ENCODE data around the gene INAFM1. TPM values are rescaled to one million over a fixed set of nuclear protein-coding genes. Genes with fewer than 3 reads are reported as not detected.

INAFM1 gene
- total and polyA plus RNA-seq, 9 of the 15 experiments (the other 6 are each of a cell fraction or from before 2014, with no cell fraction given): 0.71 to 30.9 (median 3.1) TPM

DNA sequence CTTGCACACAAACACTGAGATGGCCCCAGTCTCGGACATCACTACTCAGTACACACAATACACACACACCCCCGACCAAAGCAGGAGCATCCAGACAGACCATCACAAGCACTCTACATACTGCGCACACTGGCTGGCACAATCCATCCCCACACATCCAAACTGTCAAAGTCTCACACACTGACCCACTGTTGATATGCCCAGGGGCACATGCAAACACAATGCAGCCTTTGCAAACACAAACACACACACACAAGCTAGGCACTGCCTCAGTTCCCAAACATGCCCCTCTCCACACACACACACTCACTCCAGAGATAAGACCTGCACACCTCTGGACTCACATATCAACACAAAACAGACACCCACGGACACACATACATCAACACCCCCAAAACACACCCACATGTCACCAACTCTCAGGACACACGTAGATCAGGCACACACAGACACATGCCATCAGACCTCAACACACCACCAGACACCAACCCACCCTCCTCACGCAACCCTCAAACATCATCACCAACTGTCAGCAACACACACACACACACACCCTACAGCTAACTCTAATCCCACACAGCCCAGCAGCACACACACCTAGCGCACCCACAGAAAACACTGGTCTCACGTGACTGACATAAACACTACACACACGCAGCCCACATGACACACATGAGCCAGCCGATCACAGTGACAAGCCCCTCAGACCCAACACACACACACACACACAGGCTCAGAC, 45.6 kb upstream of the INAFM1 start (continued):
- TF ChIP-seq, protein P1, sequence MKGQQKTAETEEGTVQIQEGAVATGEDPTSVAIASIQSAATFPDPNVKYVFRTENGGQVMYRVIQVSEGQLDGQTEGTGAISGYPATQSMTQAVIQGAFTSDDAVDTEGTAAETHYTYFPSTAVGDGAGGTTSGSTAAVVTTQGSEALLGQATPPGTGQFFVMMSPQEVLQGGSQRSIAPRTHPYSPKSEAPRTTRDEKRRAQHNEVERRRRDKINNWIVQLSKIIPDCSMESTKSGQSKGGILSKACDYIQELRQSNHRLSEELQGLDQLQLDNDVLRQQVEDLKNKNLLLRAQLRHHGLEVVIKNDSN (CRISPR knock-in tag; IDR thresholded peaks at IDR 0.05): peak; percentile 82
- no peak for TF ChIP-seq ZNF174 (CRISPR knock-in tag; IDR thresholded peaks at IDR 0.05)
- peak; percentile 63 for TF ChIP-seq SAP30 (IDR thresholded peaks at IDR 0.05; ENCODE audit: borderline replicate concordance, insufficient read depth, low read depth, low read length, poor library complexity, severe bottlenecking)
- TF ChIP-seq SUPT5H (IDR thresholded peaks at IDR 0.05): peak; percentile 46; the same call in 1 of the 2 replicates
- TF ChIP-seq, protein P2, sequence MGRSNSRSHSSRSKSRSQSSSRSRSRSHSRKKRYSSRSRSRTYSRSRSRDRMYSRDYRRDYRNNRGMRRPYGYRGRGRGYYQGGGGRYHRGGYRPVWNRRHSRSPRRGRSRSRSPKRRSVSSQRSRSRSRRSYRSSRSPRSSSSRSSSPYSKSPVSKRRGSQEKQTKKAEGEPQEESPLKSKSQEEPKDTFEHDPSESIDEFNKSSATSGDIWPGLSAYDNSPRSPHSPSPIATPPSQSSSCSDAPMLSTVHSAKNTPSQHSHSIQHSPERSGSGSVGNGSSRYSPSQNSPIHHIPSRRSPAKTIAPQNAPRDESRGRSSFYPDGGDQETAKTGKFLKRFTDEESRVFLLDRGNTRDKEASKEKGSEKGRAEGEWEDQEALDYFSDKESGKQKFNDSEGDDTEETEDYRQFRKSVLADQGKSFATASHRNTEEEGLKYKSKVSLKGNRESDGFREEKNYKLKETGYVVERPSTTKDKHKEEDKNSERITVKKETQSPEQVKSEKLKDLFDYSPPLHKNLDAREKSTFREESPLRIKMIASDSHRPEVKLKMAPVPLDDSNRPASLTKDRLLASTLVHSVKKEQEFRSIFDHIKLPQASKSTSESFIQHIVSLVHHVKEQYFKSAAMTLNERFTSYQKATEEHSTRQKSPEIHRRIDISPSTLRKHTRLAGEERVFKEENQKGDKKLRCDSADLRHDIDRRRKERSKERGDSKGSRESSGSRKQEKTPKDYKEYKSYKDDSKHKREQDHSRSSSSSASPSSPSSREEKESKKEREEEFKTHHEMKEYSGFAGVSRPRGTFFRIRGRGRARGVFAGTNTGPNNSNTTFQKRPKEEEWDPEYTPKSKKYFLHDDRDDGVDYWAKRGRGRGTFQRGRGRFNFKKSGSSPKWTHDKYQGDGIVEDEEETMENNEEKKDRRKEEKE (IDR thresholded peaks at IDR 0.05; ENCODE audit: borderline replicate concordance in 1 of 2, control insufficient read depth in 1 of 2, low read depth in 2 of 2, low read length in 1 of 2): peak in 1 of 2 experiments; percentile 54; a peak in 1 of 4 replicates
- peak; percentile 28; the same call in 1 of the 2 replicates for TF ChIP-seq MYNN (IDR thresholded peaks at IDR 0.05)
- no peak for TF ChIP-seq MYNN (CRISPR knock-in tag; IDR thresholded peaks at IDR 0.05)
- TF ChIP-seq CEBPB (tag; IDR thresholded peaks at IDR 0.05): no peak
- no peak for TF ChIP-seq TAF15 (IDR thresholded peaks at IDR 0.05; ENCODE audit: low read depth, low read length)
- TF ChIP-seq LARP7 (IDR thresholded peaks at IDR 0.05): peak; percentile 84; the same call in 1 of the 2 replicates
- TF ChIP-seq, protein P3, sequence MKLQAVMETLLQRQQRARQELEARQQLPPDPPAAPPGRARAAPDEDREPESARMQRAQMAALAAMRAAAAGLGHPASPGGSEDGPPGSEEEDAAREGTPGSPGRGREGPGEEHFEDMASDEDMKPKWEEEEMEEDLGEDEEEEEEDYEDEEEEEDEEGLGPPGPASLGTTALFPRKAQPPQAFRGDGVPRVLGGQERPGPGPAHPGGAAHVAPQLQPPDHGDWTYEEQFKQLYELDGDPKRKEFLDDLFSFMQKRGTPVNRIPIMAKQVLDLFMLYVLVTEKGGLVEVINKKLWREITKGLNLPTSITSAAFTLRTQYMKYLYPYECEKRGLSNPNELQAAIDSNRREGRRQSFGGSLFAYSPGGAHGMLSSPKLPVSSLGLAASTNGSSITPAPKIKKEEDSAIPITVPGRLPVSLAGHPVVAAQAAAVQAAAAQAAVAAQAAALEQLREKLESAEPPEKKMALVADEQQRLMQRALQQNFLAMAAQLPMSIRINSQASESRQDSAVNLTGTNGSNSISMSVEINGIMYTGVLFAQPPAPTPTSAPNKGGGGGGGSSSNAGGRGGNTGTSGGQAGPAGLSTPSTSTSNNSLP (IDR thresholded peaks at IDR 0.05; ENCODE audit: borderline replicate concordance, low read depth, low read length): no peak
- TF ChIP-seq CBFA2T3 (IDR thresholded peaks at IDR 0.05): peak; percentile 78
- no peak for TF ChIP-seq RUNX1 (IDR thresholded peaks at IDR 0.05; ENCODE audit: low read depth)
- TF ChIP-seq, protein P4, sequence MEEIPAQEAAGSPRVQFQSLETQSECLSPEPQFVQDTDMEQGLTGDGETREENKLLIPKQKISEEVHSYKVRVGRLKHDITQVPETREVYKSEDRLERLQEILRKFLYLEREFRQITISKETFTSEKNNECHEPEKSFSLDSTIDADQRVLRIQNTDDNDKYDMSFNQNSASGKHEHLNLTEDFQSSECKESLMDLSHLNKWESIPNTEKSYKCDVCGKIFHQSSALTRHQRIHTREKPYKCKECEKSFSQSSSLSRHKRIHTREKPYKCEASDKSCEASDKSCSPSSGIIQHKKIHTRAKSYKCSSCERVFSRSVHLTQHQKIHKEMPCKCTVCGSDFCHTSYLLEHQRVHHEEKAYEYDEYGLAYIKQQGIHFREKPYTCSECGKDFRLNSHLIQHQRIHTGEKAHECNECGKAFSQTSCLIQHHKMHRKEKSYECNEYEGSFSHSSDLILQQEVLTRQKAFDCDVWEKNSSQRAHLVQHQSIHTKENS (CRISPR knock-in tag; IDR thresholded peaks at IDR 0.05): no peak
- TF ChIP-seq SRSF7 (optimal IDR thresholded peaks at IDR 0.05; ENCODE audit: low read depth, low read length): no peak
- TF ChIP-seq PHB2 (IDR thresholded peaks at IDR 0.05; ENCODE audit: low read depth): peak; percentile 11; the same call in 1 of the 2 replicates
- TF ChIP-seq SMAD1 (IDR thresholded peaks at IDR 0.05; ENCODE audit: low read depth, low read length, partially characterized antibody): peak; percentile 41
- peak; percentile 49 for TF ChIP-seq MEIS2 (IDR thresholded peaks at IDR 0.05; ENCODE audit: partially characterized antibody)
- no peak for TF ChIP-seq FOXM1 (IDR thresholded peaks at IDR 0.05; ENCODE audit: low read depth)
- 0 out of 2 replicates have a peak, but pooled peaks have one; percentile 35 for TF ChIP-seq FOXM1 (CRISPR knock-in tag; IDR thresholded peaks at IDR 0.05; ENCODE audit: low read depth)
- 0 out of 2 replicates have a peak, but pooled peaks have one; percentile 16 for TF ChIP-seq MEF2D (tag; conservative IDR thresholded peaks at IDR 0.05; ENCODE audit: low read depth)
- peak; percentile 60 for TF ChIP-seq NCOR1 (IDR thresholded peaks at IDR 0.05)
- TF ChIP-seq EP300 (IDR thresholded peaks at IDR 0.05; ENCODE audit: low read length): no peak

All from K562 (cell line).